IMR-90 (cell line): ENCODE measurements around the gene LY6G6D. TPM values are rescaled to one million over a fixed set of nuclear protein-coding genes. Genes with fewer than 3 reads are reported as not detected.

Source experiments
- ATAC-seq: fragments of 200-7000 bp; cut with Tn5 transposase; 2 replicates; pipeline ENCODE4 v1.9.1; 2020; ENCODE audit warnings: low read depth, mild to moderate bottlenecking, moderate library complexity
- BruUV-seq: library from RNA; stranded (reverse); fragments of 400-500 nt; replicated peaks from 2 replicates; lab custom pipeline; 2021; lab: Mats Ljungman, UMichigan
- CTCF ChIA-PET: fragments of 300-600 bp; formaldehyde crosslinking; extraction: SDS; loops from one replicate; lab custom pipeline; 2021; ENCODE audit warnings: antibody characterized with exemption; lab: Yijun Ruan, JAX
- POLR2A ChIA-PET: fragments of 300-600 bp; sonication (Branson Sonifier 250); formaldehyde crosslinking; loops from one replicate; lab custom pipeline; 2022; ENCODE audit warnings: antibody characterized with exemption; ENCODE audit not compliant: unreplicated experiment; lab: Charles Lee
- DNase-seq: peaks from one replicate; pipeline ENCODE4 v3.0.0; 2013
- H2AFZ ChIP-seq: replicated peaks from 2 replicates; pipeline ENCODE3; 2013; ENCODE audit warnings: low read length, mild to moderate bottlenecking; ENCODE audit not compliant: poor library complexity
- H2AK5ac ChIP-seq: 2 replicates; pipeline ENCODE4 v1.6.1; 2013; ENCODE audit warnings: low read depth, low read length, inconsistent platforms
- H2AK9ac ChIP-seq: replicated peaks from 2 replicates; pipeline ENCODE3; 2013; ENCODE audit warnings: mild to moderate bottlenecking, low read depth, low read length, moderate library complexity; ENCODE audit not compliant: poor library complexity
- H2BK120ac ChIP-seq: 2 replicates; pipeline ENCODE4 v1.6.1; 2013; ENCODE audit warnings: low read depth, low read length, inconsistent platforms
- H2BK15ac ChIP-seq: 3 replicates; pipeline ENCODE4 v1.6.1; 2013; ENCODE audit warnings: low read depth, low read length, inconsistent platforms
- H2BK20ac ChIP-seq: 2 replicates; pipeline ENCODE4 v1.6.1; 2013; ENCODE audit warnings: low read depth, mild to moderate bottlenecking, inconsistent platforms, low read length, moderate library complexity
- H2BK5ac ChIP-seq: 2 replicates; pipeline ENCODE4 v1.6.1; 2013; ENCODE audit warnings: mild to moderate bottlenecking, low read depth, low read length, inconsistent platforms; ENCODE audit not compliant: poor library complexity, severe bottlenecking
- H3K14ac ChIP-seq: replicated peaks from 2 replicates; pipeline ENCODE4 v1.6.1; 2013; ENCODE audit warnings: low read depth, low read length, inconsistent platforms
- H3K18ac ChIP-seq: 2 replicates; pipeline ENCODE4 v1.6.1; 2013; ENCODE audit warnings: low read depth, low read length, control low read depth
- H3K23ac ChIP-seq: 2 replicates; pipeline ENCODE4 v1.6.1; 2013; ENCODE audit warnings: low read depth, low read length, inconsistent platforms
- H3K27ac ChIP-seq: 2 replicates; pipeline ENCODE4 v1.5.1; 2013; ENCODE audit warnings: mild to moderate bottlenecking, control low read depth, low read length; ENCODE audit not compliant: insufficient read depth
- H3K27me3 ChIP-seq: 2 replicates; pipeline ENCODE4 v1.6.1; 2013; ENCODE audit warnings: low read length; ENCODE audit not compliant: control insufficient read depth, insufficient read depth
- H3K36me3 ChIP-seq: 2 replicates; pipeline ENCODE4 v1.6.1; 2013; ENCODE audit warnings: low read length, mixed read lengths; ENCODE audit not compliant: control insufficient read depth, insufficient read depth
- H3K4ac ChIP-seq: 2 replicates; pipeline ENCODE4 v1.6.1; 2013; ENCODE audit warnings: low read depth, low read length, inconsistent platforms
- H3K4me1 ChIP-seq: 2 replicates; pipeline ENCODE4 v1.6.1; 2013; ENCODE audit warnings: low read length, mixed read lengths; ENCODE audit not compliant: control insufficient read depth, insufficient read depth
- H3K4me2 ChIP-seq: 2 replicates; pipeline ENCODE4 v1.6.1; 2013; ENCODE audit warnings: low read depth, mild to moderate bottlenecking, control low read depth, low read length, moderate library complexity
- H3K4me3 ChIP-seq: 2 replicates; pipeline ENCODE4 v1.5.1; 2013; ENCODE audit warnings: low read depth, mild to moderate bottlenecking, control low read depth, low read length, moderate library complexity; ENCODE audit not compliant: insufficient read depth
- H3K56ac ChIP-seq: 2 replicates; pipeline ENCODE4 v1.6.1; 2013; ENCODE audit warnings: low read length, inconsistent platforms; ENCODE audit not compliant: insufficient read depth; ENCODE audit errors: extremely low read depth
- H3K79me1 ChIP-seq, 2 experiments: 2 replicates each; pipeline ENCODE4 v1.6.1; 2013; ENCODE audit warnings: low read length in 2 of 2, inconsistent platforms in 1 of 2, low read depth in 1 of 2
- H3K9ac ChIP-seq: 2 replicates; pipeline ENCODE4 v1.6.1; 2013; ENCODE audit warnings: low read depth, low read length, control low read depth
- H3K9me1 ChIP-seq: 2 replicates; pipeline ENCODE4 v1.6.1; 2013; ENCODE audit warnings: low read length, inconsistent platforms; ENCODE audit not compliant: insufficient read depth
- H3K9me3 ChIP-seq: 2 replicates; pipeline ENCODE4 v1.6.1; 2013; ENCODE audit warnings: low read length; ENCODE audit not compliant: control insufficient read depth, insufficient read depth
- H4K20me1 ChIP-seq: 2 replicates; pipeline ENCODE4 v1.6.1; 2013; ENCODE audit warnings: low read length, inconsistent platforms; ENCODE audit not compliant: insufficient read depth
- H4K5ac ChIP-seq: 2 replicates; pipeline ENCODE4 v1.6.1; 2013; ENCODE audit warnings: mild to moderate bottlenecking, low read depth, low read length, control low read depth
- H4K8ac ChIP-seq, 2 experiments: 2 replicates each; pipeline ENCODE4 v1.6.1; 2013; ENCODE audit warnings: low read depth in 2 of 2, low read length in 2 of 2, control low read depth in 1 of 2, inconsistent platforms in 1 of 2
- H4K91ac ChIP-seq: 2 replicates; pipeline ENCODE4 v1.6.1; 2013; ENCODE audit warnings: low read depth, low read length, inconsistent platforms; ENCODE audit not compliant: insufficient read depth
- CEBPB ChIP-seq: IDR thresholded peaks from 2 replicates; pipeline ENCODE4 v1.6.1; 2012; ENCODE audit warnings: low read depth, low read length, improper control_type of control experiment
- CHD1 ChIP-seq: IDR thresholded peaks from 2 replicates; pipeline ENCODE4 v1.6.1; 2012; ENCODE audit warnings: low read depth, low read length, improper control_type of control experiment
- CTCF ChIP-seq: conservative IDR thresholded peaks from 2 replicates; pipeline ENCODE4 v1.5.1; 2012; ENCODE audit warnings: mild to moderate bottlenecking, low read depth, low read length, improper control_type of control experiment
- ELK1 ChIP-seq: fragments of 150-350 bp; IDR thresholded peaks from 2 replicates; pipeline ENCODE4 v1.6.1; 2016; ENCODE audit warnings: low read depth, mild to moderate bottlenecking, low read length, moderate library complexity, borderline replicate concordance
- FOS ChIP-seq: fragments of 150-350 bp; IDR thresholded peaks from 2 replicates; pipeline ENCODE4 v1.6.1; 2016; ENCODE audit warnings: low read depth, low read length
- MAZ ChIP-seq: IDR thresholded peaks from 2 replicates; pipeline ENCODE4 v1.6.1; 2012; ENCODE audit warnings: low read depth, mild to moderate bottlenecking, low read length, improper control_type of control experiment, moderate library complexity, borderline replicate concordance
- NFE2L2 ChIP-seq: fragments of 150-350 bp; IDR thresholded peaks from 2 replicates; pipeline ENCODE4 v1.6.1; 2016; ENCODE audit warnings: low read depth, mild to moderate bottlenecking, low read length
- POLR2A ChIP-seq: IDR thresholded peaks from 2 replicates; pipeline ENCODE4 v1.6.1; 2012; ENCODE audit warnings: mild to moderate bottlenecking, low read depth, low read length
- RCOR1 ChIP-seq: IDR thresholded peaks from 2 replicates; pipeline ENCODE4 v1.6.1; 2012; ENCODE audit warnings: mild to moderate bottlenecking, low read length, improper control_type of control experiment; ENCODE audit not compliant: insufficient replicate concordance
- RFX5 ChIP-seq: IDR thresholded peaks from 2 replicates; pipeline ENCODE4 v1.8.0; 2012; ENCODE audit warnings: low read depth, mild to moderate bottlenecking, low read length, moderate library complexity
- SMC3 ChIP-seq: fragments of 150-350 bp; IDR thresholded peaks from 2 replicates; pipeline ENCODE4 v1.6.1; 2016; ENCODE audit warnings: low read depth, mild to moderate bottlenecking, antibody characterized with exemption, low read length, moderate library complexity
- USF2 ChIP-seq: fragments of 150-350 bp; IDR thresholded peaks from 2 replicates; pipeline ENCODE4 v1.6.1; 2017; ENCODE audit warnings: mild to moderate bottlenecking, antibody characterized with exemption, low read length, low read depth
- WGBS, 2 experiments: methylation state at CpG; one replicate each; pipeline versions ENCODE4 v1.1.5 to v1.1.7; 2013; ENCODE audit warnings: missing lambda C conversion rate in 2 of 2; ENCODE audit not compliant: insufficient read length in 1 of 2; ENCODE audit errors: extremely low coverage in 2 of 2; 5-methylcytosine and 5-hydroxymethylcytosine counted together
- dilution Hi-C: fragments of 300-500 bp; cut with HindIII; formaldehyde crosslinking; loops from one replicate; pipeline ENCODE4 v1.14.3; 2018; ENCODE audit warnings: low sequenced_read_pairs; ENCODE audit not compliant: unreplicated experiment
- in situ Hi-C: fragments of 300-500 bp; cut with MboI; formaldehyde crosslinking; loops from 3 replicates; pipeline ENCODE4 v1.14.3; 2019; ENCODE audit warnings: low sequenced_read_pairs, inconsistent platforms, mixed read lengths
- intact Hi-C: fragments of 100-400 bp; cut with micrococcal nuclease; formaldehyde crosslinking; loops from 2 replicates; pipeline ENCODE4 v1.10.0; 2022
- polyA plus RNA-seq, 3 experiments: library from polyadenylated mRNA; depleted of rRNA; stranded (reverse); fragments of >200 nt; gene quantifications; 2 replicates each; pipeline ENCODE4 v1.2.3, GENCODE V29; 2012; ENCODE audit warnings: low replicate concordance in 1 of 3
- total RNA-seq: library from RNA; depleted of rRNA; stranded (reverse); fragments of >200 nt; gene quantifications from 2 replicates; pipeline ENCODE4 v1.2.3, GENCODE V29; 2012

Gene LY6G6D
- total and polyA plus RNA-seq, 2 of the 4 experiments (the other 2 are of a cell fraction) = not detected

GRCh38 chr6:31734821-31735406, 19.8 kb downstream of the LY6G6D start:
- TF ChIP-seq RFX5 (no peak), USF2 (no peak), CTCF (no peak), MAZ (peak; percentile 22; the same call in 1 of the 2 replicates), CHD1 (no peak), ELK1 (no peak), SMC3 (no peak), CEBPB (no peak), FOS (0 out of 2 replicates have a peak, but pooled peaks have one; percentile 23), RCOR1 (no peak), POLR2A (peak; percentile 37), NFE2L2 (no peak)
- dilution Hi-C loops (no loop called here), in situ Hi-C loops (no loop called here), intact Hi-C loops (no loop called here)
- Histone ChIP-seq H3K9me1 (peaks cover 14% of the 10 kb centered on the region), H3K9me3 (no peaks in the 10 kb centered on the region), H3K18ac (peak overlapping the region; percentile 75), H3K56ac (peak overlapping the region; percentile 99), H2BK15ac (peak overlapping the region; percentile 66; the same call in 2 of the 3 replicates), H3K4me2 (peak overlapping the region; percentile 96), H4K20me1 (peaks cover 32% of the 10 kb centered on the region), H3K9ac (peak overlapping the region; percentile 98), H3K23ac (peak overlapping the region; percentile 99), H2BK5ac (peak overlapping the region; percentile 99), H2AK5ac (peak overlapping the region; percentile 98), H3K27me3 (no peaks in the 10 kb centered on the region), H3K14ac (peak overlapping the region; percentile 98), H2BK20ac (peak overlapping the region; percentile 22; the same call in 1 of the 2 replicates), H4K8ac (peak overlapping the region; percentile 74 to 93), H3K4me1 (peaks cover 18% of the 10 kb centered on the region), H3K4ac (peak overlapping the region; percentile 98), H4K5ac (peak overlapping the region; percentile 86), H3K4me3 (peak overlapping the region; percentile 81), H3K79me1 (peaks cover 9 to 69% of the 10 kb centered on the region in 2 experiments; a peak in 3 of 4 replicates), H3K27ac (peak overlapping the region; percentile 94), H2AFZ (peak overlapping the region; percentile 77), H4K91ac (peak overlapping the region; percentile 99), H2BK120ac (peak overlapping the region; percentile 81), H3K36me3 (peaks cover 30% of the 10 kb centered on the region), H2AK9ac (peak overlapping the region; percentile 100)
- ChIA-PET CTCF (no interaction called here), POLR2A (interaction anchor here (0.6 kb wide), 1 partner anchor 166 kb away, joined by 7 read pairs; no protein-coding TSS in a partner anchor)
- no TSS peak for BruUV-seq
- 0% methylated on average over 5 of the region's 18 CpGs; no CpG with 5 or more reads in 1 of the 2 experiments for WGBS, 2 experiments
- DNase-seq (peak; percentile 59), ATAC-seq (peak; percentile 13)
